HG03175 (cell line): ENCODE results near the gene FGFR4.

Experiments used
- ATAC-seq: cut with Tn5 transposase; IDR thresholded peaks from one replicate; pipeline ENCODE4 v1.9.1; 2021; ENCODE audit warnings: mild to moderate bottlenecking, moderate library complexity; ENCODE audit not compliant: unreplicated experiment

FGFR4 gene

DNA sequence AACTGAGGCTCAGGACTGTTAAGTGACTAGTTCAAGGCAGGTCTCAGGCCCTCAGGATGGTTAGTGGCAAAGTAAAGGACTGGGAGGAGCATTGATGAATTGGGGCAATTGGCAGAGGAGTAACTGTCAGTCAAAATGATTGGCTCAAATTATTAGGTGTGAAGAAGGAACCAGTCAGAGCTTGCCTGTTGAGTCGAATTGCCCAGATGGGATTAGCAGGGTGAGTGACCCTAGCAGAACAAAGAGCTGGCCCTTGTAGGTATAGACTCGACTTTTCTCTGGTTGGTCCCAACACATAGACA is 44.3 kb downstream of the FGFR4 start:
- no peak for ATAC-seq

DNA sequence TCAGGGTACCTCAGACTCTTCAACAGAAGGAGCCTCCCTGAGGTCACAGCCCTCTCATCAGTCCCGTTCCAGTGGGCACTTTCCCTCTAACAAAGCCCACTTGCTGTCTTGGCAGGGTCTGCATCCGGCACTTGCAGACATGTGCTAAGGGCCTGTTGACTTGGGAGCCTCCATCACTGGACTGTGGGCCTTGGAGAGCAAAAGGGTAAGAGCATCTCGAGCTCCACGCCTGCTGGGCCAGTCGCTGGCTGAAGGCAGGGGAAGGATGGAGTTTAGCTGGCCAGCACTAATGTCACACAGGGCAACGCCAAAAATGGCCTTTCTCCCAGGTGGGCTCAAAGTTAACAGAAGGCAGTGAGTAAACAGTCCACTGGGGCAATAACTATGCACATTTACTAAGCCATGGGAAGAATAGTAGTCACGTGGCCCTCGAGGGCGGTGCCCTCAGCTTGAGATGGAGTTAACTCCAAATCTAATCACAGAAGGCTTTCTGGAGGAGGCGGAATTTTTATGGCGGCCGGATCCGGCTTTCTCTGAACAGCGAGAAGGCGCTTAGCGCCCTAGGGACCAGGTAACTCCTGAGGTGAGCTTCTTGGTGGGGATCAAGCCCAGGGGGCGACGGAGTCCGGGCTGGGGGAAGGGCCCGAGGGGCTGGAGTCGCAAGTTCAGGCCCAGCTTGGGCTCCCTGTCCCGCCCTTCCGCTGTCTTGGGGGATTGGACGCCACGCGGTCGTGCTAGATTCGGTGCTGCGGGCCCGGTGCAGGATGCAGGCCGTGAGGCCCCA is 44.8 kb downstream of the FGFR4 start:
- no peak for ATAC-seq

GRCh38 chr5:177132136-177133095 is 45.7 kb downstream of the FGFR4 start:
- peak; percentile 5 for ATAC-seq

DNA sequence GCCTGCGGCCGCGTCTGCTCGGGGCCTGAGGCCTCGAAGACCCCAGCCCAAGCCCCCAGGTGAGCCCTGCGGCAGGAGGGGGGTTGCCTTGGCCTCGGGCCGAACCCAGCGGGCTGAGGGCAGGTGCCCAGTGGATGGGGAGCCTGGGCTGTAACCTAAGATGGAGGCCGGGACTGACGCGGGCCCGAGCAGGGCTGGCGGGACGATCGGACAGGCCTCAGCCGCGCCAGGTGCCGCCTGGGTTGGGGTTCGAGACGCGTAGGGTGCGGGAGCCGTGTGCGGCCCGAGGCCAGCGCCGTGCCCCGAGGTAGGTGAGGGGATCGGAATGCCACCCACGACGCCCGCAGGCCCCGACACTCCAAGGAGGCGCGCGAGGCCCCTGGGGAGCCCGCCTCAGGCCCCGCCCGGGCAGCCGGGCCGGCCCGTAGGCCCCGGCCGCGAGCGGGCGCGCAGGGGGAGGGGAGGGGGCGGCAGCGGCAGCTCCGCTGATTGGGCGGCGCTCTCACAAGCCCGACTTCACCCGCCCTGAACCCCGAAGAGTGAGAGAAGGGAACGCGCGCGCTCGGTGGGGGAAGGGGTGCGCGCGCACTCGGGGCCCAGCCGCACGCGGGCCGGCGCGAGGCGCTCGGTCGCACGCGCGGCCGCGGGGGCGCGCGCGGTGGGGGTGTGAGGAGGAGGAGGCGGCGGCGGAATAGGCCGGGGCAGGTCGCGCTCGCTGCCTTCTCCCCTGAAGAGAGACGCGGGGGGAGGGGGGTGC is 46.6 kb downstream of the FGFR4 start, which contains the start of gene NSD1:
TSS of gene NSD1 (plus strand) at position 678 of the 757 bp plus-strand sequence. CDS start 1,331 bp downstream, outside the sequence.
- ATAC-seq, result peak; percentile 61

DNA sequence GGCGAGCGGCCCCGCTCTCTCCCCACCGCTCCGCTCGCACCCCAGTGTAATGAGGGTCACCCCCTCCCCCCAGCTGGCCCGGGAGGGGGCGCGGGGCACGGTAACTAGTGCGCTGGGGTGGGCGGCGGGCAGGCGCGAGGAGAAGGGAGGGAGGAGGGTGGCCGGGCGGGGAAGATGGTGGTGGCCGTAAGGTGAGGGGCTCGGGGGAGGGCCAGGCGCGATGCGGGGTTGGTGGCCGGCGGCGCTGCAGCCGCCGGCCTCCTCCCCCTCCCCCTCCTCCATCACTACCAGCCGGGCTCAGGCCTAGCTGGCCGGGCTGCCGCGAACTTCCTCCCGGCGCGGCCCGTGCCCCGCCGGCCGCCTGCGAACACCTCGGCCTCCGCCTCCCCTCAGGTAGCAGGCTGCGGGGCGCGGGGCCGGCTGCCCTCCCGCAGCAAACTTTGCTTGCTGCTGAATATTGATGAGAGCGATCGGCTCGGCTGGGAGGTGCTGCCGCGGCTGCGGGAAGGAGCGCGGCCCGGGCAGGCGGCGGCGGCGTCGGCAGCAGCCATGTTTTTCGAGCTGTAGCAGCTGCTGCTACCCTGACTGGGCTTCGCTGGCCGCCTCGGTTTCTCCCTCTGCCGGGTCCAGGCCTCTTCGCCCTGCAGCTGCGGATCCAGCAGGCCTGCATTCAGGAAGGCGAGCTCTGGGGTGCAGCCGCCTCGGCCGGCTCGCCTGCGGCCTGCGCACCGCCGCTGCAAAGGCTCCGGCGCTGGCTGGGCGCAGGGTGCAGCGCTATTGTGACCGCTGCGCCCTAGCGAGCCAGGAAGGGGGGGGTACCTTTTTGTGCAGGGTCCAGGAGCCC is 47.4 kb downstream of the FGFR4 start:
- ATAC-seq, result peak; percentile 25

DNA sequence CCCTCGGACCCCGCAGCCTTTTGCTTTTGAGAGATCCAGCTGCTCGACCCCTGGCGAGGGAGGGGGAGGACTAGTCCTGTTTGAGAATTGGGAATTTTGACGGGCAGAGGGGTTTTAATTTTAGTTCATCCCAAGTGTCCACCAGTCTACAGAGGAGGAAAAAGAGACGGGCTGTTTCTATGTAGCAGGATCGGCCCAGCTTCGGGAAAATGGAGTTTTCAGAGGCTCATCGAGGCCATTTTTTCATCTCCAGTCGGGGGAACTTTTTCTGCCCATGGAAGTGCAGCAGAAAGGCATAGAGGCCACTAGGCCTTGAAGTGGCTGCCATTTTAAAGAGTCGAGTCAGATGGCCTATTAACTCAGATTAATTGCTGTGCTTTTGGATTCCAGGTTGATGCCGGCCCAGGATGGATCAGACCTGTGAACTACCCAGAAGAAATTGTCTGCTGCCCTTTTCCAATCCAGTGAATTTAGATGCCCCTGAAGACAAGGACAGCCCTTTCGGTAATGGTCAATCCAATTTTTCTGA is 48.0 kb downstream of the FGFR4 start:
- ATAC-seq, result no peak

DNA sequence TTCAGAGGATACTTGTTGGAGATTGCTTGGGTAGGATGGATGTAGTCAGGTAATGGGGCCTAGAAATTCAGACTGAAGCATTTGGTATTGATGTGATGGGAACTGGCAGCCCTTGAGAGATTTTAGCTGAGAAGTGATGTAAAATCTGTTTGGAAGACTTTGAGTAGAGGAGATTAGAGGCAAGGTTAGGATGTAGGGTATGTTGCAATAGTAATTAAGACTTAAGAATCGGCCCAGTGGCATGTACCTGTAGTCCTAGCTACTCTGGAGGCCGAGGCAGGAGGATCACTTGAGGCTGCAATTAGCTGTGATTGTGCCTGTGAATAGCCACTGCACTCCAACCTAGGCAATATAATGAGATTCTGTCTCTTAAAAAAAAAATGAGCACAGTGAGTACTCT is 53.6 kb downstream of the FGFR4 start:
- no peak for ATAC-seq

- no peak for ATAC-seq
These were observed 54.8 kb downstream of the FGFR4 start for GRCh38 chr5:177141496-177141895.

- no peak for ATAC-seq
These were observed 55.4 kb downstream of the FGFR4 start for GRCh38 chr5:177142098-177142611.

GRCh38 chr5:177142778-177143177 is 56.1 kb downstream of the FGFR4 start:
- ATAC-seq, result no peak

DNA sequence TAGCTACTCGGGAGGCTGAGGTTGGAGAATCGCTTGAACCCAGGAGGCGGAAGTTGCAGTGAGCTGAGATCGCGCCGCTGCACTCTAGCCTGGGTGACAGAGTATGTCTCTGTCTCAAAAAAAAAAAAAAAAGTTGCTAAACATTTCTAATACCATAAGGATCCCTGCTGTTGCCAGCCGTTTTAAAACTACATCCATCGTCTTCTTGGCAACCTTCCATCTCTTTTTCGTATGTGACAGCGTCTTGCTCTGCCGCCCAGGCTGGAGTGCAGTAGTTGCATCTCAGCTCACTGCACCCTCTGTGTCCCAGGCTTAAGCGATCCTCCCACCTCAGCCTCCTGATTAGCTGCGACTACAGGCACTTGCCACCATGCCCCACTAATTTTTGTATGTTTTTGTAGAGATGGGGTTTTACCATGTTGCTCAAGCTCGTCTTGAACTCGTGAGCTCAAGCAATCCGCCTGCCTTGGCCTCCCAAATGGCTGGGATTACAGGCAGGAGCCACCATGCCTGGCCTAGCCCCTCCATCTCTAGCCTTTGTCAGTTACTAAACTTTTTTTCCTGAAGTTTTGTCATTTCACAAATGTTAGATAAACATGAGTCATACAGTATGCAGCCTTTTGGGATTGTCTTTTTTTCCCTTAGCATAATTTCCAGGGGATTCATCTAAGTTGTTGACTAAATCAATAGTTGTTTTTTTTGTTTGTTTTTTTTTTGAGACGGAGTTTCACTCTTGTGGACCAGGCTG is 60.4 kb downstream of the FGFR4 start:
- no peak for ATAC-seq
